H1 (cell line): ENCODE data around the gene C12orf75. TPM values are rescaled to one million over a fixed set of nuclear protein-coding genes. Genes with fewer than 3 reads are reported as not detected.
A peak's percentile ranks its signal among the peaks of the same experiment; 100 is the strongest.

Experiments
- CTCF ChIA-PET: fragments of 300-600 bp; sonication (Branson Sonifier 250); formaldehyde crosslinking; loops from one replicate; lab custom pipeline; 2021; ENCODE audit not compliant: partially characterized antibody; lab: Charles Lee
- POLR2A ChIA-PET: fragments of 300-600 bp; sonication (Branson Sonifier 250); formaldehyde crosslinking; loops from one replicate; lab custom pipeline; 2021; ENCODE audit warnings: inconsistent platforms; ENCODE audit not compliant: partially characterized antibody; lab: Charles Lee
- DNase-seq, 2 experiments: peaks; one replicate each; pipeline versions ENCODE4 v3.0.0 to v3.0.0-alpha.2; 2010 to 2022; ENCODE audit warnings: low spot score in 2 of 2, low read depth in 1 of 2, mixed read lengths in 1 of 2
- FAIRE-seq: peaks from 2 replicates; lab custom pipeline; 2011; peaks lifted over from hg19 to GRCh38; lab: Jason Lieb, UNC
- H2AFZ ChIP-seq: 2 replicates; pipeline ENCODE4 v1.8.1; 2012; ENCODE audit warnings: low read length, inconsistent platforms
- H2AK5ac ChIP-seq: 2 replicates; pipeline ENCODE4 v1.6.1; 2013; ENCODE audit warnings: low read depth, low read length
- H2BK120ac ChIP-seq: replicated peaks from 2 replicates; pipeline ENCODE3; 2013; ENCODE audit warnings: low read depth, low read length, inconsistent platforms
- H2BK12ac ChIP-seq: 2 replicates; pipeline ENCODE4 v1.6.1; 2013; ENCODE audit warnings: low read depth, low read length
- H2BK15ac ChIP-seq: 2 replicates; pipeline ENCODE4 v1.6.1; 2013; ENCODE audit warnings: low read length
- H2BK20ac ChIP-seq: 2 replicates; pipeline ENCODE4 v1.6.1; 2013; ENCODE audit warnings: low read length
- H2BK5ac ChIP-seq: 2 replicates; pipeline ENCODE4 v1.6.1; 2013; ENCODE audit warnings: low read depth, low read length
- H3K14ac ChIP-seq: 2 replicates; pipeline ENCODE4 v1.6.1; 2013; ENCODE audit warnings: inconsistent platforms; ENCODE audit not compliant: insufficient read length
- H3K18ac ChIP-seq: 2 replicates; pipeline ENCODE4 v1.6.1; 2013; ENCODE audit warnings: low read length; ENCODE audit errors: extremely low read depth
- H3K23ac ChIP-seq: 2 replicates; pipeline ENCODE4 v1.6.1; 2013; ENCODE audit warnings: inconsistent platforms; ENCODE audit not compliant: insufficient read length
- H3K23me2 ChIP-seq: 2 replicates; pipeline ENCODE4 v1.6.1; 2013; ENCODE audit warnings: low read depth, low read length
- H3K27ac ChIP-seq: 2 replicates; pipeline ENCODE4 v1.6.1; 2011; ENCODE audit warnings: low read depth, low read length, inconsistent platforms
- H3K27me3 ChIP-seq, 4 experiments: replicated peaks in 1 of 4; 1 replicate in 1 of 4; 2 replicates in 3 of 4; pipeline versions ENCODE4 v1.6.1 to v1.8.1; 2011 to 2013; ENCODE audit warnings: low read length in 3 of 4, mild to moderate bottlenecking in 3 of 4, inconsistent platforms in 2 of 4, mixed read lengths in 2 of 4, moderate library complexity in 1 of 4; ENCODE audit not compliant: control insufficient read depth in 3 of 4, insufficient read depth in 3 of 4; ENCODE audit errors: extremely low read depth in 1 of 4
- H3K36me3 ChIP-seq, 4 experiments: 2 replicates each; pipeline versions ENCODE4 v1.6.1 to v1.8.1; 2011 to 2013; ENCODE audit warnings: mild to moderate bottlenecking in 4 of 4, low read length in 3 of 4, moderate library complexity in 2 of 4, control low read depth in 1 of 4, inconsistent platforms in 1 of 4; ENCODE audit not compliant: insufficient read depth in 4 of 4, control insufficient read depth in 2 of 4
- H3K4ac ChIP-seq: replicated peaks from 2 replicates; pipeline ENCODE3; 2013; ENCODE audit warnings: low read length, low read depth, mixed read lengths, inconsistent platforms; ENCODE audit not compliant: insufficient read length
- H3K4me1 ChIP-seq, 4 experiments: replicated peaks in 1 of 4; 1 replicate in 1 of 4; 2 replicates in 3 of 4; pipeline versions ENCODE4 v1.6.1 to v1.8.1; 2011 to 2013; ENCODE audit warnings: low read length in 3 of 4, inconsistent platforms in 2 of 4, mixed read lengths in 1 of 4; ENCODE audit not compliant: insufficient read depth in 4 of 4, control insufficient read depth in 3 of 4
- H3K4me2 ChIP-seq, 2 experiments: 2 replicates each; pipeline versions ENCODE4 v1.6.1 to v1.8.1; 2011 to 2013; ENCODE audit warnings: low read depth in 2 of 2, low read length in 2 of 2, control low read depth in 1 of 2, inconsistent platforms in 1 of 2, mild to moderate bottlenecking in 1 of 2; ENCODE audit not compliant: insufficient read depth in 1 of 2
- H3K4me3 ChIP-seq, 4 experiments: fragments of 200-600, 300-600 bp in 1 of 4; sonication (generic), shearing (Covaris generic), sonication (Bioruptor Twin) in 1 of 4; 2 replicates each; pipeline versions ENCODE4 v1.5.1 to v1.8.1; 2011 to 2016; ENCODE audit warnings: low read length in 4 of 4, low read depth in 3 of 4, control low read depth in 2 of 4, inconsistent platforms in 2 of 4, mild to moderate bottlenecking in 2 of 4, mixed read lengths in 1 of 4, moderate library complexity in 1 of 4; ENCODE audit not compliant: insufficient read depth in 2 of 4; ENCODE audit errors: extremely low read depth in 1 of 4
- H3K56ac ChIP-seq: replicated peaks from 2 replicates; pipeline ENCODE3; 2013; ENCODE audit warnings: low read depth, mild to moderate bottlenecking, mixed read lengths, low read length, inconsistent platforms; ENCODE audit not compliant: insufficient read length
- H3K79me1 ChIP-seq: 2 replicates; pipeline ENCODE4 v1.6.1; 2013; ENCODE audit warnings: low read depth, low read length, control low read depth
- H3K79me2 ChIP-seq, 2 experiments: 2 replicates each; pipeline versions ENCODE4 v1.6.1 to v1.8.1; 2012 to 2013; ENCODE audit warnings: low read length in 2 of 2, mild to moderate bottlenecking in 2 of 2, inconsistent platforms in 1 of 2; ENCODE audit not compliant: insufficient read depth in 2 of 2, control insufficient read depth in 1 of 2
- H3K9ac ChIP-seq, 4 experiments: replicated peaks in 1 of 4; 1 replicate in 1 of 4; 2 replicates in 3 of 4; pipeline versions ENCODE4 v1.6.1 to v1.8.1; 2011 to 2013; ENCODE audit warnings: low read depth in 3 of 4, low read length in 3 of 4, control low read depth in 2 of 4, mild to moderate bottlenecking in 2 of 4, moderate library complexity in 2 of 4, inconsistent platforms in 1 of 4; ENCODE audit errors: extremely low read depth in 1 of 4
- H3K9me3 ChIP-seq, 2 experiments: 2 replicates each; pipeline versions ENCODE4 v1.6.1 to v1.8.1; 2012 to 2013; ENCODE audit warnings: mild to moderate bottlenecking in 2 of 2, moderate library complexity in 2 of 2, control low read depth in 1 of 2, inconsistent platforms in 1 of 2, low read depth in 1 of 2, low read length in 1 of 2, mixed read lengths in 1 of 2; ENCODE audit not compliant: insufficient read depth in 2 of 2
- H4K20me1 ChIP-seq, 2 experiments: replicated peaks in 1 of 2; 2 replicates each; pipeline versions ENCODE3 to v1.8.1; 2011 to 2013; ENCODE audit warnings: inconsistent platforms in 2 of 2, low read length in 2 of 2, mild to moderate bottlenecking in 1 of 2; ENCODE audit not compliant: insufficient read depth in 2 of 2, control insufficient read depth in 1 of 2
- H4K5ac ChIP-seq: 2 replicates; pipeline ENCODE4 v1.6.1; 2013; ENCODE audit warnings: low read length, low read depth, mixed read lengths, inconsistent platforms; ENCODE audit not compliant: insufficient read length
- H4K8ac ChIP-seq: 2 replicates; pipeline ENCODE4 v1.8.0; 2013; ENCODE audit warnings: mild to moderate bottlenecking, moderate library complexity, low read length, inconsistent platforms; ENCODE audit not compliant: insufficient read depth; ENCODE audit errors: extremely low read depth
- H4K91ac ChIP-seq: replicated peaks from 2 replicates; pipeline ENCODE3; 2013; ENCODE audit warnings: low read length, mixed read lengths, inconsistent platforms; ENCODE audit not compliant: insufficient read length
- TAF7 ChIP-seq: optimal IDR thresholded peaks from 2 replicates; pipeline ENCODE3; 2011; ENCODE audit warnings: low read depth, mild to moderate bottlenecking, inconsistent platforms, low read length, moderate library complexity, borderline replicate concordance
- TCF12 ChIP-seq: IDR thresholded peaks from 2 replicates; pipeline ENCODE4 v1.6.1; 2011; ENCODE audit warnings: low read depth, mild to moderate bottlenecking, low read length
- WGBS, 2 experiments: shearing (Covaris generic) in 1 of 2; methylation state at CpG; one replicate each; pipeline versions ENCODE4 v1.1.6 to v1.1.7; 2013 to 2015; ENCODE audit warnings: low lambda C conversion rate in 2 of 2, mixed read lengths in 2 of 2, inconsistent platforms in 1 of 2, low coverage in 1 of 2, missing lambda C conversion rate in 1 of 2; ENCODE audit not compliant: insufficient replicate concordance in 2 of 2, insufficient coverage in 1 of 2, insufficient read length in 1 of 2; ENCODE audit errors: extremely low coverage in 1 of 2, missing lambda C conversion rate in 1 of 2; 5-methylcytosine and 5-hydroxymethylcytosine counted together
- polyA plus RNA-seq, 7 experiments: library from polyadenylated mRNA; depleted of rRNA in 3 of 7; stranded (reverse) in 5 of 7; unstranded in 2 of 7; fragments of >200 nt in 5 of 7; fragments of 200-250 nt in 2 of 7; gene quantifications; 1 replicate in 5 of 7; 2 replicates in 1 of 7; 4 replicates in 1 of 7; pipeline versions ENCODE4 v1.2.1 to v1.2.3, GENCODE V29; 2011 to 2013; ENCODE audit warnings: missing spikeins in 2 of 7, mixed read lengths in 2 of 7
- total RNA-seq: library from RNA; stranded (reverse); fragmentation: NEBNext Ultra II Directional; extraction: Animal tissue kit (Norgen Biotek cat#: 25700); gene quantifications from 2 replicates; pipeline ENCODE4 v1.2.1, GENCODE V29; 2021

Gene C12orf75
- total and polyA plus RNA-seq, 2 of the 8 experiments (the other 6 are each of a cell fraction or from before 2014, with no cell fraction given), result 26.4 to 41.2 TPM

- CTCF ChIA-PET, result interaction anchor here (2.1 kb wide), 1 partner anchor 31 kb away, joined by 8 read pairs; no protein-coding TSS in a partner anchor
- Histone ChIP-seq H3K27ac (no peak overlapping the region), H3K79me2 (no peaks in the 10 kb centered on the region), H2AK5ac (no peak overlapping the region; the same call in 1 of the 2 replicates), H2BK20ac (no peak overlapping the region), H3K23me2 (no peaks in the 10 kb centered on the region), H3K18ac (no peak overlapping the region), H2BK15ac (no peak overlapping the region), H3K23ac (no peak overlapping the region), H3K14ac (no peak overlapping the region), H2BK5ac (no peak overlapping the region), H3K79me1 (0 out of 2 replicates have a peak, but pooled peaks cover 2% of the 10 kb centered on the region), H2BK120ac (no peak overlapping the region), H4K5ac (no peak overlapping the region), H3K36me3 (no peaks in the 10 kb centered on the region), H3K9ac (no peak overlapping the region), H4K8ac (no peak overlapping the region), H3K4me2 (no peak overlapping the region; a peak in 1 of 4 replicates), H3K4ac (no peak overlapping the region), H4K20me1 (peaks cover 0 to 2% of the 10 kb centered on the region in 2 experiments), H2BK12ac (peak overlapping the region; percentile 6; the same call in 1 of the 2 replicates), H4K91ac (no peak overlapping the region), H3K4me3 (no peak overlapping the region), H3K4me1 (peaks cover 0 to 5% (median 4%) of the 10 kb centered on the region in 4 experiments; a peak in 3 of 7 replicates), H3K9me3 (no peaks in the 10 kb centered on the region), H2AFZ (no peak overlapping the region), H3K27me3 (no peaks in the 10 kb centered on the region), H3K56ac (no peak overlapping the region)
- POLR2A ChIA-PET, result no interaction called here
- WGBS, 2 experiments, result 76% methylated on average over 1 of the region's 1 CpG; no CpG with 5 or more reads in 1 of the 2 experiments
- no peak for FAIRE-seq
- DNase-seq, result no peak
- TF ChIP-seq TAF7 (no peak), TCF12 (no peak)
These were observed 21.0 kb downstream of the C12orf75 start for GRCh38 chr12:105351523-105351922.
